ENCODE data around the gene TBC1D22A. TPM values are rescaled to one million over a fixed set of nuclear protein-coding genes. Genes with fewer than 3 reads are reported as not detected.

Gene TBC1D22A
- polyA plus RNA-seq, 1 experiment, result 24.2 TPM

- H3K27me3 ChIP-seq (ENCODE audit: control insufficient read depth, insufficient read depth, low read length), result no peaks in the 10 kb centered on the region
- ChIA-PET CTCF (no interaction called here), POLR2A (no interaction called here)
- H3K4me3 ChIP-seq (ENCODE audit: low read depth, low read length), result no peak overlapping the region
- H3K36me3 ChIP-seq (ENCODE audit: control insufficient read depth, insufficient read depth, low read length), result no peaks in the 10 kb centered on the region
- no peak for DNase-seq (ENCODE audit: low read depth)
- no peak for TF ChIP-seq CTCF (IDR thresholded peaks at IDR 0.05; ENCODE audit: insufficient read depth, low read depth, low read length)
Measured at GRCh38 chr22:47197773-47198500, 435.5 kb downstream of the TBC1D22A start.

GRCh38 chr22:47198801-47199251 is 436.4 kb downstream of the TBC1D22A start:
- no peak for TF ChIP-seq CTCF (IDR thresholded peaks at IDR 0.05; ENCODE audit: insufficient read depth, low read depth, low read length)
- no peak overlapping the region for H3K4me3 ChIP-seq (ENCODE audit: low read depth, low read length)
- ChIA-PET POLR2A (no interaction called here), CTCF (no interaction called here)
- no peak for DNase-seq (ENCODE audit: low read depth)
- H3K36me3 ChIP-seq (ENCODE audit: control insufficient read depth, insufficient read depth, low read length), result no peaks in the 10 kb centered on the region
- H3K27me3 ChIP-seq (ENCODE audit: control insufficient read depth, insufficient read depth, low read length), result no peaks in the 10 kb centered on the region

GRCh38 chr22:47199261-47199978 is 437.0 kb downstream of the TBC1D22A start:
- DNase-seq (ENCODE audit: low read depth), result no peak
- H3K27me3 ChIP-seq (ENCODE audit: control insufficient read depth, insufficient read depth, low read length), result no peaks in the 10 kb centered on the region
- ChIA-PET POLR2A (no interaction called here), CTCF (no interaction called here)
- no peak for TF ChIP-seq CTCF (IDR thresholded peaks at IDR 0.05; ENCODE audit: insufficient read depth, low read depth, low read length)
- H3K4me3 ChIP-seq (ENCODE audit: low read depth, low read length), result no peak overlapping the region
- H3K36me3 ChIP-seq (ENCODE audit: control insufficient read depth, insufficient read depth, low read length), result no peaks in the 10 kb centered on the region

DNA sequence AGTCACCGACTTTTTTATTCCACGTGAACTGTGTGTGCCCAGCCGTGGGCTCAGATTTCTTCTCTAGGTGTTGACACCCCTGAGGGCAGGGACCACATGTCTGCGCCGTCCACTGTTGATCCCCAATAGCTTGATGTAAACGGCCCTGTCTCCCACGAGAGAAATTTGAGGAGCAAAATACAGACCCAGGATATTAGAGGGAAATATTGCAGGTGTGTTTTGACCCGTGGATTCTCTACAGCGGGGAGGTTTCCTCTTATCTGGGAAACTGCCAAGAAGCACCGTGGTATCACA is 437.5 kb downstream of the TBC1D22A start:
- no peaks in the 10 kb centered on the region for H3K27me3 ChIP-seq (ENCODE audit: control insufficient read depth, insufficient read depth, low read length)
- ChIA-PET POLR2A (no interaction called here), CTCF (no interaction called here)
- no peak overlapping the region for H3K4me3 ChIP-seq (ENCODE audit: low read depth, low read length)
- no peaks in the 10 kb centered on the region for H3K36me3 ChIP-seq (ENCODE audit: control insufficient read depth, insufficient read depth, low read length)
- no peak for TF ChIP-seq CTCF (IDR thresholded peaks at IDR 0.05; ENCODE audit: insufficient read depth, low read depth, low read length)
- no peak for DNase-seq (ENCODE audit: low read depth)

DNA sequence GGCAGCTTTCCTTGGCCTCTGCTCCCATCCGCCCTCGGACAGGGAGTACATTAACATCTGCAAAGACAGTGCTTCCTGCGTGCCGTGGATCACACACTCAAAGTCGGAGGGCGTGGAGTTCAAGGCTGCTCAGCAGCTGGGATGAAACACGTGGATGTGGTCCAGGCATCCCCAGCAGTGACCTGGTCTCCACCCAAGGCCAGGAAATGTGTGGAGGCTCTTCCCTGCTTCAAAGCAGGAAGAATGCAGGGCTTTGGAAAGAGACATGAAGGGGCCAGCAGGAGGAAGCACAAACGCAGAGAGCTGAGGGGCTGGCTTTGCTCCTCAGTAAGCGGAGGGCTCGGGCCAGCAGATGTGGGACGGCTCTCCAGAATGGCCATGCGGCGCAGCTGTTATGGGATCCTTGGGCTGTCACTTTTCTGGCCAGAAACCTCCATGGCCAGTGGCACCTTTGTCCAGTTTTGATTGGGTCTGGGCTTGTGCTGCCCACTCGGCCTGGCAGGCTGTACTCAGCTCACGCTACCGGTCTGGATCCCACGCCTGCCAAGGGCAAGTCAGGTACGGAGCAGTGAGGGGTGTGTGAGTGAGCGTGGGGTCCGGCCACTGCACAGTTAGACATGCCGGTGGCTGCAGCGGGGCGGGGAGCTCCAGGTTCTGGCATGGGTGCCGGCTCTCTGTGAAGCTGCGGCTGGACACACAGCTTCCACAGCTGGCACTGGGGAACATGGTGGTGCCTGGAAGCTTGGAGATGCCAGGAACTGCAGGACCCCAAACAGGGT is 438.0 kb downstream of the TBC1D22A start:
- ChIA-PET POLR2A (no interaction called here), CTCF (no interaction called here)
- no peaks in the 10 kb centered on the region for H3K36me3 ChIP-seq (ENCODE audit: control insufficient read depth, insufficient read depth, low read length)
- DNase-seq (ENCODE audit: low read depth), result no peak
- H3K4me3 ChIP-seq (ENCODE audit: low read depth, low read length), result no peak overlapping the region
- no peaks in the 10 kb centered on the region for H3K27me3 ChIP-seq (ENCODE audit: control insufficient read depth, insufficient read depth, low read length)
- TF ChIP-seq CTCF (IDR thresholded peaks at IDR 0.05; ENCODE audit: insufficient read depth, low read depth, low read length), result no peak
